AG04450 (cell line): ENCODE data around the gene FAM98B. TPM values are rescaled to one million over a fixed set of nuclear protein-coding genes. Genes with fewer than 3 reads are reported as not detected.
"Not testable (repeated sequence)": the region's sequence is repeated elsewhere in the genome, so short reads cannot be mapped to it uniquely, and the experiment has no call there.

Source experiments
- CTCF ChIA-PET: fragments of 300-600, 350-600 bp; formaldehyde crosslinking; extraction: SDS; loops from one replicate; lab custom pipeline; 2022; ENCODE audit warnings: antibody characterized with exemption, inconsistent platforms; lab: Charles Lee
- POLR2A ChIA-PET: fragments of 350-600 bp; formaldehyde crosslinking; extraction: SDS; loops from one replicate; lab custom pipeline; 2021; ENCODE audit warnings: antibody characterized with exemption, inconsistent platforms; lab: Yijun Ruan, JAX
- DNase-seq: peaks from one replicate; pipeline ENCODE4 v3.0.0-alpha.2; 2011; ENCODE audit warnings: low read depth, low spot score
- H3K27ac ChIP-seq: one replicate; pipeline ENCODE4 v1.5.1; 2012; ENCODE audit warnings: low read depth, low read length, control low read depth
- H3K27me3 ChIP-seq: one replicate; pipeline ENCODE4 v1.6.0; 2012; ENCODE audit warnings: low read length; ENCODE audit not compliant: control insufficient read depth, insufficient read depth
- H3K4me3 ChIP-seq: 2 replicates; pipeline ENCODE4 v1.5.1; 2011; ENCODE audit warnings: mild to moderate bottlenecking, low read depth, low read length, control low read depth
- H3K9me3 ChIP-seq: 2 replicates; pipeline ENCODE4 v1.5.1; 2012; ENCODE audit warnings: low read length; ENCODE audit not compliant: control insufficient read depth, insufficient read depth
- CTCF ChIP-seq: IDR thresholded peaks from 2 replicates; pipeline ENCODE4 v1.5.1; 2011; ENCODE audit warnings: low read depth, low read length, control low read depth, inconsistent platforms
- polyA plus RNA-seq: library from polyadenylated mRNA; depleted of rRNA; stranded (reverse); fragments of >200 nt; gene quantifications from 2 replicates; pipeline ENCODE4 v1.2.3, GENCODE V29; 2011

Gene FAM98B
- polyA plus RNA-seq, 1 experiment, result 19.6 TPM

GRCh38 chr15:38430106-38430760 lies 23.7 kb upstream of the FAM98B start:
- TF ChIP-seq CTCF, result no peak
- Histone ChIP-seq H3K4me3 (no peak overlapping the region), H3K9me3 (peaks cover 1% of the 10 kb centered on the region; the same call in 1 of the 2 replicates), H3K27ac (no peak overlapping the region), H3K27me3 (peaks cover 23% of the 10 kb centered on the region)
- no peak for DNase-seq
- CTCF ChIA-PET, result interaction anchor here (3.8 kb wide), 1 partner anchor 10 kb away, joined by 17 read pairs; no protein-coding TSS in a partner anchor
- POLR2A ChIA-PET, result no interaction called here

DNA sequence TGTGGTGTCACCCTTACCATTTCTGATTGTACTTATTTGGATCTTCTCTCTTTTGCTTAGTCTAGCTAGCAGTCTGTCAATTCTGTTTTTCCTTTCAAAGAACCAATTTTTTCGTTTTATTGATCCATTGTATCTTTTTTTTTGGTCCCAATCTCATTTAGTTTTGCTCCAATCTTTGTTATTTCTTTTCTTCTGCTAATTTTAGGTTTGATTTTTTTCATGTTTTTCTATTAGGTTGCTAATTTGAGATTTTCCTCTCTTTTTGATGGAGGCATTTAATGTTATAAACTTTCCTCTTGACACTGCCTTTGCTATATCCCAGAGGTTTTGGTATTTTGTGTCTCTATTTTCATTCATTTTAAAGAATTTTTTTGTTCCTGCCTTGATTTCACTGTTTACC lies 16.9 kb upstream of the FAM98B start:
- CTCF ChIA-PET, result no interaction called here
- Histone ChIP-seq H3K4me3 (no peak overlapping the region), H3K27me3 (peaks cover 24% of the 10 kb centered on the region), H3K27ac (no peak overlapping the region), H3K9me3 (no peaks in the 10 kb centered on the region)
- no peak for DNase-seq
- TF ChIP-seq CTCF, result no peak
- POLR2A ChIA-PET, result no interaction called here

- DNase-seq, H3K9me3 ChIP-seq, POLR2A ChIA-PET, H3K4me3 ChIP-seq, H3K27ac ChIP-seq: not testable (repeated sequence)
- H3K27me3 ChIP-seq, result peaks cover 26% of the 10 kb centered on the region
- CTCF ChIA-PET, result interaction anchor here (5.0 to 5.3 kb wide), 2 partner anchors 246 to 252 kb away, joined by 97 to 133 read pairs; no protein-coding TSS in a partner anchor
Observed at GRCh38 chr15:38437603-38438002, 16.3 kb upstream of the FAM98B start.

DNA sequence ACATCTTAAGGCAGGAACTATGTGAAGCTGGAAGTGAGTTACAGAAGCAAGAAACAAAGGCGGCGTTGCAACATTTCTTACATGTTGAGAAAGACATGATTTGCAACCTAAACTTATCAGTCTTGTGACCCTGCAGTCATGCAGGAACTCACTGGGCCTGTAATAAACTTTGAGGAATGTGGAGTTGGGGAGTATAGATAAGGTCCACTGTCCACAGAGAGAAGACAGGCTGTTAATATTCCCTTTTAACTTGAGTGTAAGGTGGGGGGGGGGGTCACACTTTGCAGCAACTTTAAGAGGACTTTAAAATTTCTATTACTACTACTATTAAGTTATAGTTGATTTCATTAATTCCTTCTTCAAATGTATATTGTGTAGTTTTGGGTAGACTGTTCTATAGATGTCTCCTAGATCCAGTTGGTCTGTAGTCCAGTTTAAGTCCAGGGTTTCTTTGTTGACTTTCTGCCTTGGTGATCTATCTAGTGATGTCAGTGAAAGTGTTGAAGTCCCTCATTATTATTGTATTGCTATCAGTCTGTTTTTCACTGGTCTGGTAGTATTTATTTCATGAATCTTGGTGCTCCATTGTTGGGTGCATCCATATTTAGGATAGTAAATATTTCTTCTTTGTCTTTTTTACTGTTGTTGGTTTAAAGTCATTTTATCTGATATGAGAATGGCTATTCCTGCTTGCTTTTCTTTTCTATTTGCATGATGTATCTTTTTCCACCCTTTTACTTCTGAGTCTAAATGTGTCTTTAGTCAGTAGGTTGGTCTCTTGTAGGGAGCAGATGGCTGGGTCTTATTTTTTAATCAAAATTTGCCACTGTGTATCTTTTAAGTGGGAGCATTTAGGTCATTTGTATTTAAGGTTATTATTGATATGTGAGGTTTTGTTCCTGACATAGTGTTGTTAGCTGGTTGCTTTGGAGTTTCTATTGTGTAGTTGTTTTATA lies 15.6 kb upstream of the FAM98B start:
- Histone ChIP-seq H3K27ac (no peak overlapping the region), H3K4me3 (no peak overlapping the region), H3K27me3 (peaks cover 26% of the 10 kb centered on the region), H3K9me3 (no peaks in the 10 kb centered on the region)
- CTCF ChIA-PET, result interaction anchor here (1.4 to 5.3 kb wide), 6 partner anchors 9 to 261 kb away, joined by 4 to 133 read pairs (median 38); partner anchors contain the start of gene RASGRP1
- no peak for DNase-seq
- POLR2A ChIA-PET, result no interaction called here
- no peak for TF ChIP-seq CTCF

GRCh38 chr15:38440353-38441129 lies 13.4 kb upstream of the FAM98B start:
- POLR2A ChIA-PET, result interaction anchor here (2.5 kb wide), 1 partner anchor 14 kb away, joined by 9 read pairs; the partner anchor contains the start of gene FAM98B
- peak; percentile 96 for TF ChIP-seq CTCF
- Histone ChIP-seq H3K9me3 (no peaks in the 10 kb centered on the region), H3K27me3 (peaks cover 29% of the 10 kb centered on the region), H3K4me3 (no peak overlapping the region), H3K27ac (no peak overlapping the region)
- CTCF ChIA-PET, result interaction anchor here (0.5 to 5.3 kb wide), 47 partner anchors 8 to 743 kb away, joined by 3 to 133 read pairs (median 5); partner anchors contain the start of genes FAM98B and RASGRP1
- DNase-seq, result peak; percentile 41
